Fibroblast of mammary gland (primary cell): ENCODE results near the gene LETM1.

Experiments used
- DNase-seq: peaks from one replicate; pipeline ENCODE4 v3.0.0-alpha.2; 2010; ENCODE audit warnings: low read depth
- H3K4me3 ChIP-seq: 2 replicates; pipeline ENCODE4 v1.5.1; 2011; ENCODE audit warnings: low read depth, mild to moderate bottlenecking, low read length, moderate library complexity; ENCODE audit not compliant: control insufficient read depth
- CTCF ChIP-seq: conservative IDR thresholded peaks from 2 replicates; pipeline ENCODE4 v1.5.1; 2011; ENCODE audit warnings: low read depth, low read length, inconsistent platforms; ENCODE audit not compliant: control insufficient read depth, insufficient read depth

Gene LETM1

GRCh38 chr4:1785592-1785991 lies 70.4 kb downstream of the LETM1 start:
- no peak overlapping the region for H3K4me3 ChIP-seq
- DNase-seq, result no peak
- TF ChIP-seq CTCF, result no peak

- H3K4me3 ChIP-seq, result no peak overlapping the region
- no peak for DNase-seq
- TF ChIP-seq CTCF, result no peak
Measured at GRCh38 chr4:1784789-1785591, 71.0 kb downstream of the LETM1 start.

- DNase-seq, result no peak
- no peak for TF ChIP-seq CTCF
- H3K4me3 ChIP-seq, result no peak overlapping the region
Measured at GRCh38 chr4:1784395-1784788, 71.6 kb downstream of the LETM1 start.

GRCh38 chr4:1783970-1784369 lies 72.0 kb downstream of the LETM1 start:
- H3K4me3 ChIP-seq, result no peak overlapping the region
- no peak for DNase-seq
- TF ChIP-seq CTCF, result no peak

- no peak overlapping the region for H3K4me3 ChIP-seq
- no peak for DNase-seq
- TF ChIP-seq CTCF, result no peak
Measured at GRCh38 chr4:1783015-1783414, 72.9 kb downstream of the LETM1 start.

- no peak for TF ChIP-seq CTCF
- DNase-seq, result no peak
- no peak overlapping the region for H3K4me3 ChIP-seq
Measured at GRCh38 chr4:1780435-1780834, 75.5 kb downstream of the LETM1 start.
